HG03558 (cell line): ENCODE measurements around the gene NPTXR.

Experiments
- ATAC-seq: cut with Tn5 transposase; IDR thresholded peaks from one replicate; pipeline ENCODE4 v1.9.1; 2021; ENCODE audit warnings: moderate number of reproducible peaks; ENCODE audit not compliant: unreplicated experiment; ENCODE audit errors: extremely low read depth

NPTXR gene

DNA sequence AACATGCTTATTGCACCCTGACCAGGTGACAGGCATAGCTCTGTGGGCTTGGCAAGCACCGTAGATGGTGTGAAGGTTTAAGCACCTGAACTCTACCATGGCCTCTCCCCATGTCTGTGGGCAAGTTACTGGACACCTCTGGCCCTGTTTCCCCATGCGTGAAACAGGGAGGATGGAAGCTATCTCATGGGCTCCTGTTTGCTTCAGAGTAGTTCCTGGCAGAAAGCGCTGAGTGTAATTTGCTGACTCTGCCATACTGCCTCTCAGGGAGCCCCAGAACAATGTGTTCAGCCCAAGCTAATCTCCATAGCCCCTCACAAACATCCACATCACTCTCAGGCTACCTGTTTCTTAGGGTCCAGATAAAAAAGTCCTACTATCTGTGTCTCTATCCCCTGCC is 25.8 kb upstream of the NPTXR start:
- ATAC-seq, result no peak

DNA sequence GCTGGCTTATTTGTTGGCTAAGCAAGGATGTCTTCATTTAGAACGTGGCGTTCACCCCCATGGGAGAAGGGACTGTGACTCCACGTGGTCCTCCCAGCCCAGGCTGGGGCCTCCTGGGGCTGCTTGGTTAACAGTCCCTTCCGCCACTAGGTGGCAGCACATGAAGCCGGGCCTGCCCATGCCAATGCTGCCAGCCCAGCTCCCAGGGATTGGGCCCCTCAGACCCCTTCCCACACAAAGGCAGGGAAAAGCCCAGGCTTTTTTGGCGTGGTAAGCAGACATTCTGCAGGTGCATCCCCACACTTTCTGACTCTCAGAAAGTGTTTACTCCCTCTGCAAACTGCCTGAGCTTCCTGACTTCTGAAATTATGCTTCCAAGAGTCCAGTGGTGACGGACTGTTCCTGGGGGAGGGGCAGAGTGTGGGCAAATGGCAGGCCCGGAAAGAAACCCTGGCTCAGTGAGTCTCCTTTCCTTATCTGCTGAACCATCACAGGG is 25.1 kb upstream of the NPTXR start:
- ATAC-seq, result no peak

- no peak for ATAC-seq
Observed at GRCh38 chr22:38868286-38868721, 24.5 kb upstream of the NPTXR start.

DNA sequence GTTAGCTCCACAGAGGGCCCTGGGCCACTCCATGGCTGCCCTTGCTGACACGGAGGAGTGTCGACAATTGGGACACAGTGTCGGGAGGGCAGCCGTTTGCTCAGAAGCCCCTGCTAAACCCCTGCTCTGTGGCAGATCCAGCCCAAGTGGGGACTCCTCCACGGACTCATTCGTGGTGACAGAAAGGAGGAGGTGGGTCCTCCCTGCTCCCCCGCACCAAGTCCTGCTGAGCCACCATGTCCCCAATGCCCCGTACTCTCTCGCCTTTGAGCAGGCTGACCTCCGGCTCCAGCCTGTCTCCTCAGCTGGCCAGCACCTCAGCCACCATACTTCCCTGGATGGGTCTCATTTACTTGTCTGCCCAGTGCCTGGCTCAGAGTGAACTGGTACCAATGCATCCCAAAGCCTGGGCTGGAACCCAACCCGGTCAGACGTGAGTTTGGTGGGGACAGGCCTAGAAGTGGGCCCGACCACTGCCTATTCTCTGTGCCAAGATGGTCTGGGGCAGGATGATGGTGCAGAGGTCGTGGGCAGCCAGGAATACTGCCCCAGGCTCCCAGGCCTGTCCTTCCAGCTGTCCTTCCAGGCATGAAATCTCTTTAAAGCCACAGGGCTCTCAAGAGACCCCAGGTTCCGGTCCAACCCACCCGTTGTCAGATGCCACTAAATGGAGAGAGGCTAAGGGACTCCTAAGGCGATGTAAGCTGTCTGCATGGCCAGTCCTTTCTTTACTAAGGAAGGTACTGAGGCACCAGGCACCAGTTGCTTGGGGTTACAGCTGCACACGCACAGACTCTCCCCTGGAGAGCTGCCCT is 23.9 kb upstream of the NPTXR start:
- no peak for ATAC-seq

DNA sequence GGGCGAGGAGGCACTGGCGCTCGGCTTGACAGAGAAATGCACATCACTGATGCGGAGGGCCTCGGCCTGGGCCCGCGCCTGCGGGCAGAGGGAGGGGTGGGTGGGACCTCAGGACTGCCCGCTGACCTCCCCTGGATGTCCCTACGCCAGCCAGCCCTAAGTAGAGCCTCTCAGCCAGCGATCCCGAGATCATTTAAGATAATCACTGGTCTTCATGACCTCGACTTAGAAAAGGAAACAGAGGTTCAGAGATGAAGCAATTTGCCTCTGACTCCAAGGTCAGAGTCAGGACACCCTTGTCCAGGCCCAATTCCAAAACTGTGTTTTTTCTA is 23.3 kb upstream of the NPTXR start:
- no peak for ATAC-seq

GRCh38 chr22:38866399-38867123 is 22.7 kb upstream of the NPTXR start:
- ATAC-seq, result no peak

- no peak for ATAC-seq
Observed at GRCh38 chr22:38866024-38866398, 22.2 kb upstream of the NPTXR start.

DNA sequence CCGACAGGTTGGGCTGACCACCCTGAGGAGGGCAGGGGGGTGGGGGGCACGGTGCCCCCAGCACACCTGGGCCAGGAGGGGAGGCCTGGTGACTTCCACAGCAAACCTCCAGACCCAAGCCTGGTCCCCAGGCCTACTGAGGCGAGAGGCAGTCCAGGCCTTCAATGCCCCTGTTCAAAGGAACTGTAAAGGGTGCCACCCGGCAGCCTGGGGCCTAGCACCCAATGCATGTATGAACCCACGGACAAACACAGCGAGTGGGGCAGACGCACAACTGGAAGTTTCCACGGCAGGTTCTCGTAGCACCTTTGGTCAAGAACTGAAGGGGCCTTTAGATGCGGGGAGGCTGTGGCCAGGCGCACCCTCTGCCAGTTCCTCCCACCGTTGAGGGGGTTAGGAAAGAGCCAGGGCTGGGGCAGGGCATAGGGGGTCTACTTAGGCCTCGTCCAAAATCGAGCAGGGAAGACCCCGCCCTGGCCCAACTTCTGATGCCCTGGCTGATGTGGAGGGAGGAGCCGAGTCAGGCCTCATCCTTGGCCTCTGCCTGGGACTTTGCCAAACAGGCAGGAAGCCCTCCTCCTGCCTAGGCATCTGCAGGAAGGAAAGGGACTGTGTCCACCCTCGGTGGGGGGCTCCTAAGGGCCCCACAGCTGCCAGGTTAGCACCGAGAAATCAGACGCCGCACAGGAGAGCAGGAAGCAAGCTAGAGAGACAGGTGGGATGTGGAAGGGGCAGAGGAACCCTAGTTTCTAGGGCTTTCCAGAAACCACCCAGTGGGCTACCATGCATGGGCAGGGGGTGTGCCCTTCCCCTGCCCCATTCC is 21.6 kb upstream of the NPTXR start:
- no peak for ATAC-seq

DNA sequence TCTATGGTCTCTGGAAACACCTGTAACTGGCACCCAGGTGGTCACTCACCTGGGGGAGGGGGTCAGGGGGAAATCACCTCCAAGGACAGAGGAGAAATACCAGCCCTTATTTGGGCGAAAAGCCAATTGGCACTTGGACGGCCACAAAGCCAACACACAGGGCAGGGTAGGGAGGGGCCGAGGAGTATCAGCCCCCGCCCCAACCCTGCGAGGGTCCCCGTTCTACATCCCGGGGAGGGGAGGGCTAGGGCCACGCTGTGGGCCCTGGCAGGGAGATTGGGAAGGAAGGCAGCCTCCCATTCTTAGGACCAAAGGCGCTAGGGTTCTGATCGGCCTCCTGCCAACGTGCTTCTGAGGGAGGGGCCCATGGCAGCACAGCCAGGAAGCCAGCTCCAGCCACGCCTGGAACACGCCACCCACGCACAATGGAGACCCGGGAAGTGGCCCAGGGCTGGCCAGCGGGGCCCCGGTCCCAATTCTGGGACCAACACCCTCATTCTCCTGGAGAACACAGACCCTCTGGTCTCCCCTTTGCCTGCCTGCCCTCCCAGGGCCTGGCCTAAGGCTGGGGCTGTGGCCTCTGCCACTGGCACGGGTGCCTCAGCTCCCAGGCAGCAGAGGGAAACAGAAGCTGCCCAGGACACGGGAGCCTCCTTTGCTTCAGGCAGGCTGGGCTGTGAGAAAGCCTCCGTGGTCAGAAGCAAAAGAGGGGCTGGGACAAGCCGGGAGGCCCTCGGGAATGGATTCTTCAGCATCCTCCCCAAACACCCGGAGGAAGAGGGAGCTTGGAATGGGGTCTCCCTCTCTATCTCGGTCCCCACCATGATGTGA is 20.7 kb upstream of the NPTXR start:
- no peak for ATAC-seq

DNA sequence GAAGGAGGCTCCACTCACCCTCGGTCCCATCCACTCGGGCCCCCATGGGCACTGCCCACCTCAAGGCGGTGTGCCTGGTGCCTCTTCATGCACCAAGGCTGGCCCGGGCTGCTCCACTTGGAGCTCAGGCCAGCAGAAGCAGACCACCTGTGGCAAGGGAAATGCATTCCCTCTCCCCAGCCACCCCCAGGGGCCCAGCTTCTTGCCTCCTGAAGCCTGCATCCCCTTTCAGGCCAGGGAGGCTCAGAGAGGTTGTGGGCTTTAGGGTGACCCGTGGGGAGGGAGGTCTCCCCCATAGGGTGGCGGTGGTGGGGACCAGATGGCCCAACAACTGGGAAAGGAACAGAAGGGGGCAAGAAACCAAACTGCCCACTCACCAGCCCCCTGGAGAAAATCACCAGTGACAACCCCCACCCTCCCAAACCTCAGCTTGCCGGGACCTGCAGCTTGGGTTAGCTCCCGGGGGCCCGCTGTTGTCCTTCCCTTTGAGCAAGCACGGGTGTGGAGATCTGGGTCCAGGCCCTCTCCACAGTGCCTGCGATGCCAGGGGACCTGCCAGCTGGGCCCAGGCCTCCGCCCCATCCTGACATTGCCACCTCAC is 19.8 kb upstream of the NPTXR start:
- no peak for ATAC-seq

- ATAC-seq, result no peak
Observed at GRCh38 chr22:38862375-38863329, 18.8 kb upstream of the NPTXR start.

GRCh38 chr22:38861927-38862326 is 18.1 kb upstream of the NPTXR start:
- ATAC-seq, result no peak

DNA sequence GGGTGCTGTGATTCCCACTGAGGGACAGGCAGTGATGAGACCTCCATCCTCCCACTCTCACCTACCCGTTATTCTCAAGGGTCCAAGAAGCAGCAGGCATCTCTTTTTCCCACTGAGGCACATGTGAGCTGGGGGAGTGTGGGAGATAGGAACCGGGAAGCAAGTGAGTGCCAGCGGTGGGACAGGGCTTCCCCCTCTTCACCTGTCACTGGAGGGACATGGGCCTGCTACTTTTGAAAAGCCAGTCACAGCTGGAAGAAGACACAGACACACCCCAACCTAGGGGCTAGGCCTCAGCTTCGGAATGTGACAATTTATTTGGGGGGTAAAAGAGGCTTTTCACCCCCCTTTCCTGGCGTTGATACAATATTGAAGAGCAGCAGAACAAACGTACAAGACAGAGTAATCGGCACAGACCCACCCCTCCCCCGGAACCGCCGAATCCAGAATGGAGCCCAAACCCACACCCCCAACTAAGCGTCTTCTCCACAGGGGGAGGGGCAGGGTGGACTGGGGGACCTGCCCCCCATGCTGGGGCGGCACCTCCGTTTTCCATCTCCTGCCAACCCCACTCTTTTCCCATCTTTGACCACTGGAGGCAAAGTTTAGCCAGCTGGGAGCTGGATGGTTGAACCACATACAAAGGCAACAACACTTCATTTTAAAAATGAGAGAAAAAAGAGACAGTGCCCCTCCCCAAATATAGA is 17.5 kb upstream of the NPTXR start:
- no peak for ATAC-seq

- ATAC-seq, result no peak
Observed at GRCh38 chr22:38860283-38861169, 16.7 kb upstream of the NPTXR start.

GRCh38 chr22:38859581-38860282 is 15.9 kb upstream of the NPTXR start:
- no peak for ATAC-seq

GRCh38 chr22:38858492-38858891 is 14.7 kb upstream of the NPTXR start:
- no peak for ATAC-seq
